Lower lobe of right lung (tissue), 2 donors: ENCODE measurements around the gene FRAS1. TPM values are rescaled to one million over a fixed set of nuclear protein-coding genes. Genes with fewer than 3 reads are reported as not detected.
"Not testable (repeated sequence)": the region's sequence is repeated elsewhere in the genome, so short reads cannot be mapped to it uniquely, and the experiment has no call there.

ENCODE experiments used
- ATAC-seq, 2 donors: fragments of 200-7000 bp; cut with Tn5 transposase; one replicate each; pipeline ENCODE4 v1.9.1; 2020 to 2022; ENCODE audit warnings: mild to moderate bottlenecking in 2 of 2, moderate library complexity in 2 of 2
- DNase-seq: peaks from one replicate; pipeline ENCODE4 v3.0.0-alpha.2; 2020
- H3K27ac ChIP-seq: fragments of 200-600 bp; one replicate; pipeline ENCODE4 v1.8.0; 2022
- H3K27me3 ChIP-seq: fragments of 200-600 bp; one replicate; pipeline ENCODE4 v1.8.0; 2022; ENCODE audit warnings: low read depth
- H3K36me3 ChIP-seq: fragments of 200-600 bp; one replicate; pipeline ENCODE4 v1.8.0; 2022; ENCODE audit warnings: mild to moderate bottlenecking
- H3K4me1 ChIP-seq: fragments of 200-600 bp; one replicate; pipeline ENCODE4 v1.8.0; 2022
- H3K4me3 ChIP-seq: fragments of 200-600 bp; one replicate; pipeline ENCODE4 v1.8.0; 2022; ENCODE audit warnings: mild to moderate bottlenecking
- H3K9me3 ChIP-seq: fragments of 200-600 bp; one replicate; pipeline ENCODE4 v1.8.0; 2022
- CTCF ChIP-seq: fragments of 200-600 bp; IDR thresholded peaks from one replicate; pipeline ENCODE4 v1.8.0; 2022; ENCODE audit warnings: antibody characterized with exemption, mild to moderate bottlenecking
- intact Hi-C: fragments of 100-400 bp; cut with DNase I; formaldehyde crosslinking; loops from one replicate; pipeline ENCODE4 v1.11.0; 2022
- total RNA-seq: library from RNA; stranded (reverse); fragmentation: NEBNext Ultra II Directional; extraction: Animal tissue kit (Norgen Biotek cat#: 25700); gene quantifications from one replicate; pipeline ENCODE4 v1.2.1, GENCODE V29; 2021
- donor health status: DM: no; HTN: yes; CAD: no; lungs with severe emphysema.

The FRAS1 gene
- total RNA-seq, 1 donor from 2014 or later, result 9.2 TPM

GRCh38 chr4:78079726-78080430 is 22.8 kb downstream of the FRAS1 start:
- ATAC-seq, result no peak
- DNase-seq, result no peak
- TF ChIP-seq CTCF, result no peak
- no peak overlapping the region for H3K4me3 ChIP-seq
- no peaks in the 10 kb centered on the region for H3K9me3 ChIP-seq
- intact Hi-C loops, result no loop called here
- H3K36me3 ChIP-seq, result no peaks in the 10 kb centered on the region
- H3K27me3 ChIP-seq, result no peaks in the 10 kb centered on the region
- H3K27ac ChIP-seq, result no peak overlapping the region
- H3K4me1 ChIP-seq, result no peaks in the 10 kb centered on the region

DNA sequence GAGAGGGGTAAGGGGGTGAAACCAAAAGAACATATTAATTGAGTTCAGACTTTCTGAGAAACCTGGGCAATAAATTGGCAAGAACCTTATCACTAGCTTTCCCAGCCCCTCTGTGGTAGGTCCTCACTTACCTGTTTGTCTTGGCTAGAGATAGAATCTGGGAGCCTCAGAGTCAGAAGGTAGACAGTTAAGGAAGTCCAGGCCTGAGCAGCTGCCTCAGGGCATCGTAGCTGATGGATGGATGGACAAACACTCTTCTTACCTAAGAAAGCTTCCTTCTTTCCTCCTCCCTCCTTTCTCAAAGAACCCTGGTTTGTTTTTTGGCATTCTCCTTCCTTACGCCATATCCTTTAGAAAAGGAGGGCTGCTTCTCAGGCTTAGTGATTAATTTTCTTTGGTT is 24.4 kb downstream of the FRAS1 start:
- no peaks in the 10 kb centered on the region for H3K27me3 ChIP-seq
- no peaks in the 10 kb centered on the region for H3K9me3 ChIP-seq
- H3K27ac ChIP-seq, result no peak overlapping the region
- no peak overlapping the region for H3K4me3 ChIP-seq
- ATAC-seq (no peak), DNase-seq (no peak)
- H3K36me3 ChIP-seq, result no peaks in the 10 kb centered on the region
- no peaks in the 10 kb centered on the region for H3K4me1 ChIP-seq
- no peak for TF ChIP-seq CTCF
- intact Hi-C loops, result no loop called here

DNA sequence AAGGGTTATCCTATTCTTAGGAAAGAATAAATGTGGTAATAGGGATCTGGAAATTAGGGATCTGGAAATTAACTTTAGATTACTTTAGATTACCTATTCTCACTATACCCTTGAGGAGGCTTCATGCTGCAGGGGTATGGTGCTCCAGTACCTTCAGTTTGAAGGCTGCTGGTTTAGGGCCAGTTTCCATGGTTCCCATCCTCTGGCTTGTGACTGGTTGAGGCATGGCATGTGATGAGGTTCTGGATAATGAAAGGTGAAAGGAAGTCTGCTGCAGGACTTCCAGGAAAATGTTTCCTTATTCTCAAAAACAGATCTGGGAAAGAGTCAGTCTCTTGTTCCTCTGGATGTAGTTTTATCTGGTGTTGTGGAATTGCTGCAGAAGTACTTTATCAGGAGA is 25.9 kb downstream of the FRAS1 start:
- intact Hi-C loops, result no loop called here
- no peak overlapping the region for H3K4me3 ChIP-seq
- H3K9me3 ChIP-seq, result no peaks in the 10 kb centered on the region
- ATAC-seq (no peak), DNase-seq (no peak)
- H3K27me3 ChIP-seq, result no peaks in the 10 kb centered on the region
- no peak for TF ChIP-seq CTCF
- no peaks in the 10 kb centered on the region for H3K36me3 ChIP-seq
- H3K27ac ChIP-seq, result no peak overlapping the region
- H3K4me1 ChIP-seq, result no peaks in the 10 kb centered on the region

DNA sequence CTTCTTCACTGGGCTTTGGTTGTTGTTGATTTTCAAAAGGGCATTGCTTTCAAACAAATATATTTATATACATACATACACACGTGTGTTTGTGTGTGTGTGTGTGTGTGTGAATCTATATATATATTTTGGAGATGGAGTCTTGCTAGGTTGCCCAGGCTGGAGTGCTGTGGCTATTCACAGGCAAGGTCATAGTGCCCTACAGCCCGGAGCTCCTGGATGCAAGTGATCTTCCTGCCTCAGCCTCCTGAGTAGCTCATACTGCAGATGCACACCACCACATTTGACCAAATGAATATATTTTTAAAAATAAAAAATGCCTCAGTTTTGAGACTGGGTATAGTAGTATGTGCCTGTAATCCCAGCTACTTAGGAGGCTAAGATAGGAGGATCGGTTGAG is 34.4 kb downstream of the FRAS1 start:
- Histone ChIP-seq H3K36me3 (no peaks in the 10 kb centered on the region), H3K27ac (no peak overlapping the region), H3K4me3 (no peak overlapping the region), H3K27me3 (no peaks in the 10 kb centered on the region), H3K9me3 (no peaks in the 10 kb centered on the region), H3K4me1 (no peaks in the 10 kb centered on the region)
- ATAC-seq, result no peak
- intact Hi-C loops, result no loop called here
- no peak for DNase-seq
- TF ChIP-seq CTCF, result no peak

DNA sequence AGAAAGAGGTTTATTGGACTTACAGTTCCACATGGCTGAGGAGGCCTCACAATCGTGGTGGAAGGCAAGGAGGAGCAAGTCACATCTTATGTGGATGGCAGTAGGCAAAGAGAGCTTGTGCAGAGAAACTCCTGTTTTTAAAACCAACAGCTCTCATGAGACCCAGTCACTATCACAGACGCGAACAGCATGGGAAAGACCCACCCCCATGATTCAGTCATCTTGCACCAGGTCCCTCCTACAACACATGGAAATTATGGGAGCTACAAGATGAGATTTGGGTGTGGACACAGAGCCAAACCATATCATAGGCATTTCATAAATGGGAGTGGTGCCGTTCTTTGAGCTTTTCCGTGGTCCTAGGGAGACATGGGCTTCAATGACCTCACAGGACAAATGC is 35.2 kb downstream of the FRAS1 start:
- ATAC-seq, H3K9me3 ChIP-seq, H3K36me3 ChIP-seq, H3K27ac ChIP-seq, H3K4me3 ChIP-seq, intact Hi-C loops, H3K4me1 ChIP-seq, DNase-seq, H3K27me3 ChIP-seq: not testable (repeated sequence)

- ATAC-seq, result no peak
- DNase-seq, result no peak
- TF ChIP-seq CTCF, result no peak
- Histone ChIP-seq H3K27ac (no peak overlapping the region), H3K4me1 (no peaks in the 10 kb centered on the region), H3K36me3 (no peaks in the 10 kb centered on the region), H3K4me3 (no peak overlapping the region), H3K27me3 (no peaks in the 10 kb centered on the region), H3K9me3 (no peaks in the 10 kb centered on the region)
- intact Hi-C loops, result no loop called here
These were observed 35.7 kb downstream of the FRAS1 start for GRCh38 chr4:78092850-78093249.
